Measurements from ENCODE around the gene RFFL. TPM values are rescaled to one million over a fixed set of nuclear protein-coding genes. Genes with fewer than 3 reads are reported as not detected.

RFFL gene
- total and polyA plus RNA-seq, 9 of the 15 experiments (the other 6 are each of a cell fraction or from before 2014, with no cell fraction given): 3.4 to 18.1 (median 12.8) TPM

DNA sequence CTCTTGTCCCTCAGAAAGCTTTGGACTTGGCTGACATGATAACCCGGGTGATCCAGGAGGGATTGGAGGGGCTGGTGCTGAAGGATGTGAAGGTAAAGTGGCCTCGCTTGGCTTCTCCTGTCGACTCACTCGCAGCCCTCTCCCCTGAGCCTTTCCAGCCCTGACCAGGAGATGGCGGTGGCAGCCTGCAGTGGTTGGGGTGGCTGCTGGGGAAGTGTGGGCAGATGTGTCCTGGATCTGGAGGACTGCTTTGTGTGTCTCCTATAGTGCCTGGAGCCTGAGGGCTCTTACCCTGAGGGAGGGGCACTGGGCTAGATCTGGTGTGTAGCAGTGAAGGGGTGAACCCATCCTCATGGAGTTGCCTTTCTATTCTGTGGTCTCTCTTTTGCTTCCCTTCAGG lies 65.3 kb downstream of the RFFL start (continued):
- TF ChIP-seq, protein P1, sequence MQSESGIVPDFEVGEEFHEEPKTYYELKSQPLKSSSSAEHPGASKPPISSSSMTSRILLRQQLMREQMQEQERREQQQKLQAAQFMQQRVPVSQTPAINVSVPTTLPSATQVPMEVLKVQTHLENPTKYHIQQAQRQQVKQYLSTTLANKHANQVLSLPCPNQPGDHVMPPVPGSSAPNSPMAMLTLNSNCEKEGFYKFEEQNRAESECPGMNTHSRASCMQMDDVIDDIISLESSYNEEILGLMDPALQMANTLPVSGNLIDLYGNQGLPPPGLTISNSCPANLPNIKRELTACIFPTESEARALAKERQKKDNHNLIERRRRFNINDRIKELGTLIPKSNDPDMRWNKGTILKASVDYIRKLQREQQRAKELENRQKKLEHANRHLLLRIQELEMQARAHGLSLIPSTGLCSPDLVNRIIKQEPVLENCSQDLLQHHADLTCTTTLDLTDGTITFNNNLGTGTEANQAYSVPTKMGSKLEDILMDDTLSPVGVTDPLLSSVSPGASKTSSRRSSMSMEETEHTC (IDR thresholded peaks at IDR 0.05): no peak
- no peak for TF ChIP-seq ZFP36 (IDR thresholded peaks at IDR 0.05; ENCODE audit: low read depth, low read length, partially characterized antibody)
- TF ChIP-seq E2F3 (CRISPR knock-in tag; IDR thresholded peaks at IDR 0.05): no peak
- TF ChIP-seq, protein P2, sequence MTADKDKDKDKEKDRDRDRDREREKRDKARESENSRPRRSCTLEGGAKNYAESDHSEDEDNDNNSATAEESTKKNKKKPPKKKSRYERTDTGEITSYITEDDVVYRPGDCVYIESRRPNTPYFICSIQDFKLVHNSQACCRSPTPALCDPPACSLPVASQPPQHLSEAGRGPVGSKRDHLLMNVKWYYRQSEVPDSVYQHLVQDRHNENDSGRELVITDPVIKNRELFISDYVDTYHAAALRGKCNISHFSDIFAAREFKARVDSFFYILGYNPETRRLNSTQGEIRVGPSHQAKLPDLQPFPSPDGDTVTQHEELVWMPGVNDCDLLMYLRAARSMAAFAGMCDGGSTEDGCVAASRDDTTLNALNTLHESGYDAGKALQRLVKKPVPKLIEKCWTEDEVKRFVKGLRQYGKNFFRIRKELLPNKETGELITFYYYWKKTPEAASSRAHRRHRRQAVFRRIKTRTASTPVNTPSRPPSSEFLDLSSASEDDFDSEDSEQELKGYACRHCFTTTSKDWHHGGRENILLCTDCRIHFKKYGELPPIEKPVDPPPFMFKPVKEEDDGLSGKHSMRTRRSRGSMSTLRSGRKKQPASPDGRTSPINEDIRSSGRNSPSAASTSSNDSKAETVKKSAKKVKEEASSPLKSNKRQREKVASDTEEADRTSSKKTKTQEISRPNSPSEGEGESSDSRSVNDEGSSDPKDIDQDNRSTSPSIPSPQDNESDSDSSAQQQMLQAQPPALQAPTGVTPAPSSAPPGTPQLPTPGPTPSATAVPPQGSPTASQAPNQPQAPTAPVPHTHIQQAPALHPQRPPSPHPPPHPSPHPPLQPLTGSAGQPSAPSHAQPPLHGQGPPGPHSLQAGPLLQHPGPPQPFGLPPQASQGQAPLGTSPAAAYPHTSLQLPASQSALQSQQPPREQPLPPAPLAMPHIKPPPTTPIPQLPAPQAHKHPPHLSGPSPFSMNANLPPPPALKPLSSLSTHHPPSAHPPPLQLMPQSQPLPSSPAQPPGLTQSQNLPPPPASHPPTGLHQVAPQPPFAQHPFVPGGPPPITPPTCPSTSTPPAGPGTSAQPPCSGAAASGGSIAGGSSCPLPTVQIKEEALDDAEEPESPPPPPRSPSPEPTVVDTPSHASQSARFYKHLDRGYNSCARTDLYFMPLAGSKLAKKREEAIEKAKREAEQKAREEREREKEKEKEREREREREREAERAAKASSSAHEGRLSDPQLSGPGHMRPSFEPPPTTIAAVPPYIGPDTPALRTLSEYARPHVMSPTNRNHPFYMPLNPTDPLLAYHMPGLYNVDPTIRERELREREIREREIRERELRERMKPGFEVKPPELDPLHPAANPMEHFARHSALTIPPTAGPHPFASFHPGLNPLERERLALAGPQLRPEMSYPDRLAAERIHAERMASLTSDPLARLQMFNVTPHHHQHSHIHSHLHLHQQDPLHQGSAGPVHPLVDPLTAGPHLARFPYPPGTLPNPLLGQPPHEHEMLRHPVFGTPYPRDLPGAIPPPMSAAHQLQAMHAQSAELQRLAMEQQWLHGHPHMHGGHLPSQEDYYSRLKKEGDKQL (CRISPR knock-in tag; IDR thresholded peaks at IDR 0.05; ENCODE audit: borderline replicate concordance): no peak
- no peak for TF ChIP-seq ILF3 (IDR thresholded peaks at IDR 0.05; ENCODE audit: borderline replicate concordance)
- no peak for TF ChIP-seq FOS (IDR thresholded peaks at IDR 0.05; ENCODE audit: extremely low read depth, insufficient read length)
- no peak for TF ChIP-seq SP2 (IDR thresholded peaks at IDR 0.05; ENCODE audit: extremely low read depth, low read depth, low read length, poor library complexity, severe bottlenecking)
- no peak for TF ChIP-seq POLR2AphosphoS5 (IDR thresholded peaks at IDR 0.05; ENCODE audit: control insufficient read depth, insufficient read depth, low read depth, low read length)
- TF ChIP-seq, protein P3, sequence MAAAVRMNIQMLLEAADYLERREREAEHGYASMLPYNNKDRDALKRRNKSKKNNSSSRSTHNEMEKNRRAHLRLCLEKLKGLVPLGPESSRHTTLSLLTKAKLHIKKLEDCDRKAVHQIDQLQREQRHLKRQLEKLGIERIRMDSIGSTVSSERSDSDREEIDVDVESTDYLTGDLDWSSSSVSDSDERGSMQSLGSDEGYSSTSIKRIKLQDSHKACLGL (CRISPR knock-in tag; IDR thresholded peaks at IDR 0.05; ENCODE audit: borderline replicate concordance, poor library complexity, severe bottlenecking): no peak
- TF ChIP-seq ZNF324 (CRISPR knock-in tag; IDR thresholded peaks at IDR 0.05): no peak
- peak; percentile 93 for TF ChIP-seq ARID2 (IDR thresholded peaks at IDR 0.05)
- TF ChIP-seq, protein P4, sequence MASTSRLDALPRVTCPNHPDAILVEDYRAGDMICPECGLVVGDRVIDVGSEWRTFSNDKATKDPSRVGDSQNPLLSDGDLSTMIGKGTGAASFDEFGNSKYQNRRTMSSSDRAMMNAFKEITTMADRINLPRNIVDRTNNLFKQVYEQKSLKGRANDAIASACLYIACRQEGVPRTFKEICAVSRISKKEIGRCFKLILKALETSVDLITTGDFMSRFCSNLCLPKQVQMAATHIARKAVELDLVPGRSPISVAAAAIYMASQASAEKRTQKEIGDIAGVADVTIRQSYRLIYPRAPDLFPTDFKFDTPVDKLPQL (IDR thresholded peaks at IDR 0.05; ENCODE audit: extremely low read depth, insufficient read length): no peak
- TF ChIP-seq, protein P5, sequence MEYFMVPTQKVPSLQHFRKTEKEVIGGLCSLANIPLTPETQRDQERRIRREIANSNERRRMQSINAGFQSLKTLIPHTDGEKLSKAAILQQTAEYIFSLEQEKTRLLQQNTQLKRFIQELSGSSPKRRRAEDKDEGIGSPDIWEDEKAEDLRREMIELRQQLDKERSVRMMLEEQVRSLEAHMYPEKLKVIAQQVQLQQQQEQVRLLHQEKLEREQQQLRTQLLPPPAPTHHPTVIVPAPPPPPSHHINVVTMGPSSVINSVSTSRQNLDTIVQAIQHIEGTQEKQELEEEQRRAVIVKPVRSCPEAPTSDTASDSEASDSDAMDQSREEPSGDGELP (CRISPR knock-in tag; IDR thresholded peaks at IDR 0.05; ENCODE audit: borderline replicate concordance): peak; percentile 26; the same call in 1 of the 2 replicates
- TF ChIP-seq CC2D1A (IDR thresholded peaks at IDR 0.05): peak; percentile 50; the same call in 1 of the 2 replicates
- TF ChIP-seq ZNF263 (CRISPR knock-in tag; IDR thresholded peaks at IDR 0.05; ENCODE audit: borderline replicate concordance): no peak
- no peak for TF ChIP-seq ILK (tag; IDR thresholded peaks at IDR 0.05; ENCODE audit: borderline replicate concordance, low read depth)
- no peak for TF ChIP-seq TBL1XR1 (IDR thresholded peaks at IDR 0.05; ENCODE audit: low read length in 2 of 2)
- TF ChIP-seq TCF7 (IDR thresholded peaks at IDR 0.05; ENCODE audit: borderline replicate concordance): no peak
- no peak for TF ChIP-seq ZNF253 (CRISPR knock-in tag; conservative IDR thresholded peaks at IDR 0.05)

Measured in K562 (cell line).